H1 (cell line): ENCODE results near the gene HNRNPM. TPM values are rescaled to one million over a fixed set of nuclear protein-coding genes. Genes with fewer than 3 reads are reported as not detected.

ENCODE experiments used
- ATF2 ChIP-seq: IDR thresholded peaks from 2 replicates; pipeline ENCODE4 v1.6.1; 2012; ENCODE audit warnings: low read length, inconsistent platforms
- BACH1 ChIP-seq: IDR thresholded peaks from 2 replicates; pipeline ENCODE4 v1.6.1; 2012; ENCODE audit warnings: low read length, improper control_type of control experiment
- BRCA1 ChIP-seq: IDR thresholded peaks from 2 replicates; pipeline ENCODE4 v1.6.1; 2012; ENCODE audit warnings: low read depth, low read length, improper control_type of control experiment
- CBX5 ChIP-seq: fragments of 300-800, 300-1000 bp; sonication (generic); IDR thresholded peaks from 2 replicates; pipeline ENCODE4 v1.7.1; 2016; ENCODE audit warnings: antibody characterized with exemption, low read length, low read depth
- NANOG ChIP-seq: IDR thresholded peaks from 2 replicates; pipeline ENCODE4 v1.6.1; 2011; ENCODE audit warnings: low read length, low read depth, mild to moderate bottlenecking, inconsistent platforms; ENCODE audit not compliant: insufficient read depth, poor library complexity, severe bottlenecking
- ZNF274 ChIP-seq: IDR thresholded peaks from 2 replicates; pipeline ENCODE4 v1.7.0; 2012; ENCODE audit warnings: low read length, borderline replicate concordance; ENCODE audit errors: extremely low read depth
- polyA plus RNA-seq, 7 experiments: library from polyadenylated mRNA; depleted of rRNA in 3 of 7; stranded (reverse) in 5 of 7; unstranded in 2 of 7; fragments of >200 nt in 5 of 7; fragments of 200-250 nt in 2 of 7; gene quantifications; 1 replicate in 5 of 7; 2 replicates in 1 of 7; 4 replicates in 1 of 7; pipeline versions ENCODE4 v1.2.1 to v1.2.3, GENCODE V29; 2011 to 2013; ENCODE audit warnings: missing spikeins in 2 of 7, mixed read lengths in 2 of 7
- total RNA-seq: library from RNA; stranded (reverse); fragmentation: NEBNext Ultra II Directional; extraction: Animal tissue kit (Norgen Biotek cat#: 25700); gene quantifications from 2 replicates; pipeline ENCODE4 v1.2.1, GENCODE V29; 2021

The HNRNPM gene
- total and polyA plus RNA-seq, 2 of the 8 experiments (the other 6 are each of a cell fraction or from before 2014, with no cell fraction given) = 375 to 474 TPM

DNA sequence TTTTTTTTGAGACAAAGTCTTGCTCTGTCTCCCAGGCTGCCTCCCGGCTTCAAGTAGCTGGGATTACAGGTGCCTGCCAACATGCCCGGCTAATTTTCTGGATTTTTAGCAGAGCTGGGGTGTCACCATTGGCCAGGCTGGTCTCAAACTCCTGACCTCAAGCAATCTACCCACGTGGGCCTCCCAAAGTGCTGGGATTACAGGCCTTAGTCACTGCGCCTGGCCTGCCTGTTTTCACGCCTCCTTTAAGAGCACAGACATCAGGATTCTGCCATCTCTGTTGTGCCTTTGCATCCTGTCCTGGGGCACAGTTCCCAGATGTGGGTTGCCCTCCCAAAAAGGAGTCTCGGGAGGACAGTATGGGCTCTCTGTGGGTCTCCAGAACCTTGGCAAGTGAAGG, 60.1 kb downstream of the HNRNPM start (continued):
- TF ChIP-seq CBX5 (no peak), ATF2 (no peak), NANOG (no peak), BACH1 (no peak), BRCA1 (no peak), ZNF274 (no peak)
